ENCODE measurements around the gene FEZ2. TPM values are rescaled to one million over a fixed set of nuclear protein-coding genes. Genes with fewer than 3 reads are reported as not detected.

The FEZ2 gene
- total RNA-seq, 1 experiment from 2014 or later = 52.6 TPM

- peak overlapping the region; percentile 93 for H3K27ac ChIP-seq (ENCODE audit: low read length)
- peak; percentile 97 for DNase-seq
- H3K9me2 ChIP-seq (replicated peaks; ENCODE audit: low read length) = no peaks in the 10 kb centered on the region
- H3K9ac ChIP-seq (ENCODE audit: low read length) = peak overlapping the region; percentile 66
- peaks cover 30% of the 10 kb centered on the region for H3K36me3 ChIP-seq (ENCODE audit: low read depth, low read length)
- peaks cover 12% of the 10 kb centered on the region for H3F3A ChIP-seq (ENCODE audit: low read length, unreplicated experiment)
- intact Hi-C loops (cut with micrococcal nuclease) = loop anchor here (1.0 kb wide), 2 partner anchors 18 to 103 kb away; no protein-coding TSS in a partner anchor
- H3K27me3 ChIP-seq (ENCODE audit: low read length) = no peaks in the 10 kb centered on the region
- POLR2A ChIA-PET (ENCODE audit: unreplicated experiment) = interaction anchor here (0.5 to 0.8 kb wide), 4 partner anchors 16 to 529 kb away, joined by 3 to 7 read pairs (median 4); no protein-coding TSS in a partner anchor
- H2AFZ ChIP-seq (ENCODE audit: low read length) = no peak overlapping the region
- H3K4me1 ChIP-seq (ENCODE audit: insufficient read depth, low read length) = peaks cover 86% of the 10 kb centered on the region
- H4K20me1 ChIP-seq (ENCODE audit: low read length) = no peaks in the 10 kb centered on the region
- ATAC-seq = peak; percentile 76
- CTCF ChIA-PET = interaction anchor here (1.5 kb wide), 1 partner anchor 103 kb away, joined by 4 read pairs; no protein-coding TSS in a partner anchor
- TF ChIP-seq, protein P1, sequence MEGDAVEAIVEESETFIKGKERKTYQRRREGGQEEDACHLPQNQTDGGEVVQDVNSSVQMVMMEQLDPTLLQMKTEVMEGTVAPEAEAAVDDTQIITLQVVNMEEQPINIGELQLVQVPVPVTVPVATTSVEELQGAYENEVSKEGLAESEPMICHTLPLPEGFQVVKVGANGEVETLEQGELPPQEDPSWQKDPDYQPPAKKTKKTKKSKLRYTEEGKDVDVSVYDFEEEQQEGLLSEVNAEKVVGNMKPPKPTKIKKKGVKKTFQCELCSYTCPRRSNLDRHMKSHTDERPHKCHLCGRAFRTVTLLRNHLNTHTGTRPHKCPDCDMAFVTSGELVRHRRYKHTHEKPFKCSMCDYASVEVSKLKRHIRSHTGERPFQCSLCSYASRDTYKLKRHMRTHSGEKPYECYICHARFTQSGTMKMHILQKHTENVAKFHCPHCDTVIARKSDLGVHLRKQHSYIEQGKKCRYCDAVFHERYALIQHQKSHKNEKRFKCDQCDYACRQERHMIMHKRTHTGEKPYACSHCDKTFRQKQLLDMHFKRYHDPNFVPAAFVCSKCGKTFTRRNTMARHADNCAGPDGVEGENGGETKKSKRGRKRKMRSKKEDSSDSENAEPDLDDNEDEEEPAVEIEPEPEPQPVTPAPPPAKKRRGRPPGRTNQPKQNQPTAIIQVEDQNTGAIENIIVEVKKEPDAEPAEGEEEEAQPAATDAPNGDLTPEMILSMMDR (conservative IDR thresholded peaks at IDR 0.05; ENCODE audit: low read depth, low read length) = no peak
- TF ChIP-seq EZH2 (IDR thresholded peaks at IDR 0.05; ENCODE audit: low read length, unreplicated experiment) (no peak), EZH2phosphoT487 (IDR thresholded peaks at IDR 0.05; ENCODE audit: borderline replicate concordance, low read length) (no peak)
- BruUV-seq (replicated peaks) = TSS peak; percentile 43
- H3K9me3 ChIP-seq (ENCODE audit: low read length) = no peaks in the 10 kb centered on the region
- peaks cover 76% of the 10 kb centered on the region for H3K79me2 ChIP-seq (ENCODE audit: low read length)
- H3K4me2 ChIP-seq (ENCODE audit: low read length) = peak overlapping the region; percentile 80
- H3K4me3 ChIP-seq (ENCODE audit: low read length) = peak overlapping the region; percentile 45
Measured at GRCh38 chr2:36561237-36561944, 36.6 kb downstream of the FEZ2 start.

DNA sequence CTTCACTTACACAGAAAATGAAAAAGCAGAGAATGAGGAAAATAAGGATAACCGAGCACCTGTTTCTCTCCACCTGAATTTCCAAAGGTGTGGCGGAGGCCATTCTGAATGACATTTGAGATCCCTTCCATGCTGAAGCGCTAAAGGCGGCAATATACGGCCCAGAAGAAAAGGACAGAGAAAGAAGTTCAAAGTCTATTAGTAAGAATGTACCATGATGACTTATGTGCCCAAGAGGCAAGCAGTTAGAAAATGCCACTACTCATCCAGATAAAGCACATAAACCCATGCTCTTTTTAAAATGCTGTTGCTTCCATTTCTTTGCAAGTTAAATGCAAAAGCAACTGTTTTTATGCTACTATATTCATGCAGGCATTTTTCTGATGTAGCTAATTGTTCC, 37.2 kb downstream of the FEZ2 start:
- H4K20me1 ChIP-seq (ENCODE audit: low read length) = no peaks in the 10 kb centered on the region
- no peak for DNase-seq
- H3K9me3 ChIP-seq (ENCODE audit: low read length) = no peaks in the 10 kb centered on the region
- TF ChIP-seq EZH2phosphoT487 (IDR thresholded peaks at IDR 0.05; ENCODE audit: borderline replicate concordance, low read length) (no peak), EZH2 (IDR thresholded peaks at IDR 0.05; ENCODE audit: low read length, unreplicated experiment) (no peak)
- TF ChIP-seq, protein P1 (conservative IDR thresholded peaks at IDR 0.05; ENCODE audit: low read depth, low read length) = no peak
- 0 out of 2 replicates have a peak overlapping the region, but pooled peaks have one; percentile 26 for H3K4me3 ChIP-seq (ENCODE audit: low read length)
- peaks cover 83% of the 10 kb centered on the region for H3K4me1 ChIP-seq (ENCODE audit: insufficient read depth, low read length)
- H3K9me2 ChIP-seq (replicated peaks; ENCODE audit: low read length) = no peaks in the 10 kb centered on the region
- POLR2A ChIA-PET (ENCODE audit: unreplicated experiment) = interaction anchor here (0.5 kb wide), 1 partner anchor 15 kb away, joined by 3 read pairs; no protein-coding TSS in a partner anchor
- H3K9ac ChIP-seq (ENCODE audit: low read length) = peak overlapping the region; percentile 44
- CTCF ChIA-PET = no interaction called here
- intact Hi-C loops (cut with micrococcal nuclease) = loop anchor here (1.0 kb wide), 2 partner anchors 19 to 104 kb away; no protein-coding TSS in a partner anchor
- BruUV-seq (replicated peaks) = no TSS peak
- peaks cover 70% of the 10 kb centered on the region for H3K79me2 ChIP-seq (ENCODE audit: low read length)
- ATAC-seq = no peak
- H2AFZ ChIP-seq (ENCODE audit: low read length) = no peak overlapping the region
- H3K36me3 ChIP-seq (ENCODE audit: low read depth, low read length) = peaks cover 30% of the 10 kb centered on the region
- H3K27me3 ChIP-seq (ENCODE audit: low read length) = no peaks in the 10 kb centered on the region
- peaks cover 12% of the 10 kb centered on the region for H3F3A ChIP-seq (ENCODE audit: low read length, unreplicated experiment)
- peak overlapping the region; percentile 80 for H3K4me2 ChIP-seq (ENCODE audit: low read length)
- H3K27ac ChIP-seq (ENCODE audit: low read length) = peak overlapping the region; percentile 93
